Heart left ventricle (tissue), 13 donors: ENCODE measurements around the gene CNGA3.

Experiments
- POLR2A ChIP-seq, 2 donors: fragments of 450-650 bp; IDR thresholded peaks; one replicate each; pipeline ENCODE4 v1.6.1; 2017; ENCODE audit warnings: antibody characterized with exemption in 2 of 2, mild to moderate bottlenecking in 2 of 2, moderate library complexity in 2 of 2
- TF ChIP-seq, protein P1 (sequence below), 12 donors: fragments of 200-600 bp; sonication (generic) in 4 of 12; IDR thresholded peaks; one replicate each; pipeline versions ENCODE4 v1.5.0 to v1.8.0; 2018 to 2022; ENCODE audit warnings: antibody characterized with exemption in 12 of 12, mild to moderate bottlenecking in 5 of 12
- donor health status: ischemic (EF 13 %, LVEDD 7.1; RV severe dilation, severe dysfunction).
- donor health status: DM: no; HTN: yes; CAD: no.
- donor health status: DM: no; HTN: no; CAD: no.
- donor health status: ischemic (EF 25% LVEDD 6.9; RV normal size, moderate dysfunction).
- donor health status: ischemic (EF 25% LVEDD 5.7; RV mildly dilated, moderate dysfunction).
- donor health status: ischemic (EF 35%, LVEDD 5.7; RV mildly dilated, moderate dysfunction).
- donor health status: nonischemic (EF 11% LVEDD 7.7; RV severe dilation, severe dysfunction).
- donor health status: DM: yes; HTN: yes; CAD: no.
- donor health status: PGD.
- donor health status: ischemic (EF 29% LVEDD 5.4; RV normal size, mild dysfunction).
- donor health status: nonischemic (EF 23%, LVEDD 6.1; RV moderate dilation, normal function).

DNA sequence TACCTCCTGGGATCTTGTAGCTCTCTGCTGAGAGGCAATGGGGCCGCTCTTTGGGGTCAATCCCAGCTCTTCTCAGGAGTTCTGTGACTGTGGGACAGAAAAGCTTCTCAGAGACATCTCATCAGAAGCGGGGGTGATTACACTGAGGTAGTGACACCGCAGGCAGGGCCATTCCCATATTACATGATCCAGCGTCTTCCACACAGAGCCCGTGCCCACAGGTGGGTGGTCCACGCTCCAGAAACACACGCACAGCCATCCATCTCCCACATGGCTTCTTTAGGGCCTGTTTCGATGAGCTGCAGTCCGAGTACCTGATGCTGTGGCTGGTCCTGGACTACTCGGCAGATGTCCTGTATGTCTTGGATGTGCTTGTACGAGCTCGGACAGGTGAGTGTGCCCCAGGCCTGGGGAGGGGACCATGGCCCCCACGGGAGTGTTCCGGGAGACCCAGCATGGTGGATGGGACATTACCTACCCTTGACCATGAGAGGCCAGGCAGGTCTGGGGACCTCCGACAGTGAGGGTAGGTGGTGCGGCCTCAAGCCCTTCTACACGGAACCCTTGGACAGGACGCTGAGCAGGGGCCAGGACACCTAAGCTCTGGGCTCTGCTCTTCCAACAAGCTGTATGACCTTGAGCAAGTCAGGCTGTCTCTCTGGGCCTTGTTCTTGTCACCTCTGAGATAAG, 45.5 kb downstream of the CNGA3 start:
- no peak for TF ChIP-seq POLR2A (IDR thresholded peaks at IDR 0.05)
- TF ChIP-seq, protein P1, sequence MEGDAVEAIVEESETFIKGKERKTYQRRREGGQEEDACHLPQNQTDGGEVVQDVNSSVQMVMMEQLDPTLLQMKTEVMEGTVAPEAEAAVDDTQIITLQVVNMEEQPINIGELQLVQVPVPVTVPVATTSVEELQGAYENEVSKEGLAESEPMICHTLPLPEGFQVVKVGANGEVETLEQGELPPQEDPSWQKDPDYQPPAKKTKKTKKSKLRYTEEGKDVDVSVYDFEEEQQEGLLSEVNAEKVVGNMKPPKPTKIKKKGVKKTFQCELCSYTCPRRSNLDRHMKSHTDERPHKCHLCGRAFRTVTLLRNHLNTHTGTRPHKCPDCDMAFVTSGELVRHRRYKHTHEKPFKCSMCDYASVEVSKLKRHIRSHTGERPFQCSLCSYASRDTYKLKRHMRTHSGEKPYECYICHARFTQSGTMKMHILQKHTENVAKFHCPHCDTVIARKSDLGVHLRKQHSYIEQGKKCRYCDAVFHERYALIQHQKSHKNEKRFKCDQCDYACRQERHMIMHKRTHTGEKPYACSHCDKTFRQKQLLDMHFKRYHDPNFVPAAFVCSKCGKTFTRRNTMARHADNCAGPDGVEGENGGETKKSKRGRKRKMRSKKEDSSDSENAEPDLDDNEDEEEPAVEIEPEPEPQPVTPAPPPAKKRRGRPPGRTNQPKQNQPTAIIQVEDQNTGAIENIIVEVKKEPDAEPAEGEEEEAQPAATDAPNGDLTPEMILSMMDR (IDR thresholded peaks at IDR 0.05) = no peak
